ENCODE measurements around the gene SLC15A1.
"Not testable (repeated sequence)": the region's sequence is repeated elsewhere in the genome, so short reads cannot be mapped to it uniquely, and the experiment has no call there.

SLC15A1 gene

DNA sequence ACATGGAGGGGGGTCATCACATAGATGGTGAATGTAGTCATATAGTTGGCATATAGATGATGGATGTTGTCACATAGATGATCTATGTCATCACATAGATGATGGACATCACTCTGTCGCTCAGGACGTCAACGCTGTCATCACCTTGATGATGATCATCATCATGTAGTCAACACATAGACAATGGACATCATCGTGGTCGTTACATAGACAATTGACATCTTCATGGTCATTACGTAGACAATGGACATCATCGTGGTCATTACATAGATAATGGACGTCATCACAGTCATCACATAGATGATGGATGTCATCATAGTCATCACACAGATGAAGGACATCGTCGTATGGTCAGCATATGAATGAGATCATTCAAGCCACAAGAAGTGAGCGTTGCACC is 28.6 kb upstream of the SLC15A1 start:
- no peak for DNase-seq (ENCODE audit: low read depth in 2 of 2)

GRCh38 chr13:98780451-98780850 is 28.0 kb upstream of the SLC15A1 start:
- no peak for DNase-seq (ENCODE audit: low read depth in 2 of 2)

- DNase-seq (ENCODE audit: low read depth in 2 of 2): no peak
Observed at GRCh38 chr13:98779695-98780094, 27.2 kb upstream of the SLC15A1 start.

DNA sequence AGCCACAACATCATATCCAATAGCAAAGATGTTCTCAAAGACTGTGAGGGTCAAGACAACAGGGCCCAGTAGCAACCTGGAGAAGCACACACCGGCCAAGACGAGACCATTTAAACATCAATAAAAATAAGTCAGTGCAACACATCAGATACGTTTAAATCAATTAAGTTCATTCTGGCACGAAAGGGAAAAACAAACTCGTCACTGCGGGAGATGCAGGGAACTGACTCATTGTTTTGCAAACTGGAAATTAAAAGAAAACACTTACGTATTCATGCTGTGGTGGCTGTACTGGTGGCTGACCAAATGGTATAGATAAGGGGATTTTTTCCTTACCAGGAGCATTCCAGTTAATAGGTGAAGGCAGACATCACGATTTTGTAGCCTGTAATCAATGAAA is 26.3 kb upstream of the SLC15A1 start:
- no peak for DNase-seq (ENCODE audit: low read depth in 2 of 2)

GRCh38 chr13:98776644-98777043 is 24.2 kb upstream of the SLC15A1 start:
- no peak for DNase-seq (ENCODE audit: low read depth in 2 of 2)

GRCh38 chr13:98775844-98776598 is 23.5 kb upstream of the SLC15A1 start:
- DNase-seq (ENCODE audit: low read depth in 2 of 2): no peak

- DNase-seq (ENCODE audit: low read depth in 2 of 2): no peak
Observed at GRCh38 chr13:98775386-98775785, 22.9 kb upstream of the SLC15A1 start.

DNA sequence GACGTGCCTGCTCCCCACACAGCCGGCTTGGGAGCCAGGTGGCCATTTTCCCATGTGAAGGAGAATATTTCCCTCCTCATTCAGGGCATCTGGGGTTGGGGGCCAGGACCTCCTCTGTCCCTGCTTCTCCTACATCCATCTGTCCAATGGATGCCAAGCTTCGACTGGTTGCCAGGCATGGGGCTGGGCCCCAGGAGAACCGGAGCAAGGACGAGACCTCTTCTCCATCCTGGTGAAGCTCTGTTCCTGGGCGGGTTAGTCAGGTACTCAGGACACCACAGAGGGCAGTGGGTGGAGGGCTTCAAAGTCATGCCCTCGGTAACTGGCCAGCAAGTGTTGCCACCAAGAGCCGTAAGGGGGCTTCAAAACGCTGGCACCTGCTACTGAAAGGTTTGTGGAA is 22.3 kb upstream of the SLC15A1 start:
- DNase-seq (ENCODE audit: low read depth in 2 of 2): no peak

DNA sequence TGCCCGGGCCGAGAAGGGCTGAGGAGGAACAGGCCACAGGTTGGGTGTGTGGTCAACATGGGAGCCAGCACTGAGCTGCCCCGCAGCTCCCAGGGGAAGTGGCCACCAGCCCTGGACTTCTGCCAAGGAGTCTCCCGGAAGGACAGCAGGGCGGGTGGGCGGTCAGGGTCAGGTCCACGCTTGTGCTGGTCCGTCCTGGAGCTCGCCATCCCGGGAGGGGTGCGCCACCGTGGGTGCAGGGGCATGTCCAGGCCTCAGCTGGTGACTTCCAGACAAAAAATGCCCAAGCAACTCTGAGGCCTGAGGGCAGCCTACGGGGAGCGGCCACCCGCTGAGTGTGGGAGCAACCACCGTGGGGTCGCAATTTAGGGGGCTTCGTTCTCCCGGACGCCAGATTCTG is 21.4 kb upstream of the SLC15A1 start:
- DNase-seq (ENCODE audit: low read depth in 2 of 2): no peak

- no peak for DNase-seq (ENCODE audit: low read depth in 2 of 2)
Observed at GRCh38 chr13:98772794-98773452, 20.5 kb upstream of the SLC15A1 start.

GRCh38 chr13:98771838-98772611 is 19.6 kb upstream of the SLC15A1 start:
- DNase-seq (ENCODE audit: low read depth in 2 of 2): no peak

- no peak for DNase-seq (ENCODE audit: low read depth in 2 of 2)
Observed at GRCh38 chr13:98769736-98770135, 17.3 kb upstream of the SLC15A1 start.

GRCh38 chr13:98768522-98768921 is 16.1 kb upstream of the SLC15A1 start:
- no peak for DNase-seq (ENCODE audit: low read depth in 2 of 2)

- DNase-seq (ENCODE audit: low read depth in 2 of 2): no peak
Observed at GRCh38 chr13:98766697-98767096, 14.2 kb upstream of the SLC15A1 start.

- DNase-seq (ENCODE audit: low read depth in 2 of 2): no peak
Observed at GRCh38 chr13:98765996-98766519, 13.6 kb upstream of the SLC15A1 start.

DNA sequence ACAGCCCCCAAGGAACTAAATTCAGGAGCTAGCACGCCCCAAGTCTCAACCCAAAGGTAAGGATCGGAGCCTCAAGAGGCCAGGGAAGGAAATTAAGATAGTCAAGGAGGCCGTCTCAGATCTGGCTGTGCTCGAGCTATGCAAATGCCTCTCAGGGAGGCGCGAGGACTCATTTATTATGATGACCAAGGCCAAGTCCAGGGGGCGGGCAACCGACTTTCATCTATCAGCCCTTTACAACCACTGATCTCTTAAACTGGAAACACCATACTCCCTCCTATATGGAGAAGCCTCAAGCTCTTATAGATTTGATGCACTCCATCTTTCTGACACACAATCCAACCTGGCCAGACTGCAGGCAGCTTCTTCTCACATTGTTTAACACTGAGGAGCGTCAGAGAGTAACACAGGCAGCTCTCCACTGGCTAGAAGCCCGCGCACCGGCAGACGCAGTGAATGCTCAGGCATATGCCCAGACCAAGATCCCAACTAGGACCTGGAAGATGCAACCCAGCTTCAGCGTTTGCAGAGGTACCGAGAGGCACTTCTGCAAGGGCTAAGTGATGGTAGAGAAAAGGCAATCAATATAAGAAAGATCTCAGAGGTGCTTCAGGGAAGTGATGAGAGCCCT is 9.6 kb upstream of the SLC15A1 start:
- DNase-seq (ENCODE audit: low read depth in 2 of 2): no peak

GRCh38 chr13:98761126-98761985 is 8.9 kb upstream of the SLC15A1 start:
- no peak for DNase-seq (ENCODE audit: low read depth in 2 of 2)

GRCh38 chr13:98755729-98756128 is 3.3 kb upstream of the SLC15A1 start:
- DNase-seq (ENCODE audit: low read depth in 2 of 2): no peak

DNA sequence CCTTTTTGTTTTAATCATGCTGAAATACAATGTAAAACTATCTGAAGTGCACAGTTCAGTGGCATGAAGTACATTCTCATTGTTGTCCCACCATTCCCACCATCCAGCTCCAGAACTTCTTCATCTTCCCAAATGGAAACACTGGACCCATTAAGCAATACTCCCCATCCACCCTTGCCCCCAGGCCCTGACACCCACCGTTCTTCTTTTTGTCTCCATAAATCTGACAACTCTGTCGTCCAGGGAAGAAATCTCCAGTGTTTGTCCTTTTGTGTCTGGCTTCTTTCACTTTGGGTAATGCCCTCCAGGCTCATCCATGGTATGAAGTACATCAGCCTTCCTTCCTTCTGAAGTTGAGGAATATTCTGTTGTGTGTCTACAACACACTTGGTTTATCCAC is 2.6 kb upstream of the SLC15A1 start:
- DNase-seq (ENCODE audit: low read depth in 2 of 2): no peak

GRCh38 chr13:98754468-98754867 is 2.0 kb upstream of the SLC15A1 start:
- not testable (repeated sequence) for DNase-seq (ENCODE audit: low read depth in 2 of 2)

DNA sequence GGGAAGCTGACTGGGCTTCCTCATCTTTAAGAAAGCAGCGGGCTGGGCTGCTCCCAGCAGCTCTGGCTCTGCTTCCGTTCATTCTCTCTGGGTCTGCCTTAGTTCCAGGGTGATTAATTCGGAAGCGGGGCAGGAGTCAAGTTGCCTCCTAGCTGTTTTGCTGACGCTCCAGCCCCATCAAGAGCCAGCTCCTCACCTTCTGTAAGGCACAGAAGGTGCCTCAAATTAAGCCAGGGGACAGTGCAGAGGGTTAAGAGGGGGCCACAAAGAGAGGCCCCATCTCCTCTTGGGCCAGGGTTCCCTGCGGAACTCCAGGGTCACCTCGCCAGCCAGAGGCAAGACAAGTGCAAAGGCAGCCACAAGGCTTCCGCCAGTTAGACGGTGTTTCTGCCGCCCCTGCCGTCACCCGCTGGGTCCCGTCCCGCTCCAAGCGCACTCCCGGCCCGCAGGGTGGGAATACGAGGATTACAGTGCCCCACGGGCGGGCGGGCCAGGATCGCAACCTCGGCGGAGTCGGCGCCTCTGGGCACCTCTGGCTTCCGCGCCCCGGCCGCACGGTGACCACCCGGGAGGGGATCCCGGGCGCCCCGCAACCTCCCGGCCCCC is 508 bp downstream of the SLC15A1 start:
- no peak for DNase-seq (ENCODE audit: low read depth in 2 of 2)

All from stimulated activated CD4-positive, alpha-beta T cell treated with anti-CD3 and anti-CD28 coated beads, Interleukin-15, amount 100 ng/mL, for 48 hours (primary cell).